HG02588 (cell line): Measurements from ENCODE around the gene ELMO3.

Experiments
- ATAC-seq: cut with Tn5 transposase; IDR thresholded peaks from one replicate; pipeline ENCODE4 v1.9.1; 2021; ENCODE audit warnings: mild to moderate bottlenecking, moderate library complexity; ENCODE audit not compliant: unreplicated experiment

Gene ELMO3

GRCh38 chr16:67199011-67199807 lies at the start of gene ELMO3:
ELMO3 (plus strand) TSS chr16:67199131; CDS start chr16:67199327, 196 bp downstream.
- no peak for ATAC-seq

- no peak for ATAC-seq
These were observed 49.5 kb upstream of the ELMO3 start for GRCh38 chr16:67149276-67150046.

- ATAC-seq: peak; percentile 50
These were observed 48.7 kb upstream of the ELMO3 start for GRCh38 chr16:67150047-67150832.

GRCh38 chr16:67150833-67151396 lies 48.0 kb upstream of the ELMO3 start, which contains the start of gene B3GNT9:
B3GNT9 (minus strand) TSS chr16:67150998; CDS start chr16:67150485, 513 bp downstream.
- peak; percentile 57 for ATAC-seq

- ATAC-seq: no peak
These were observed 47.4 kb upstream of the ELMO3 start for GRCh38 chr16:67151431-67152097.

- no peak for ATAC-seq
These were observed 44.2 kb upstream of the ELMO3 start for GRCh38 chr16:67154578-67155294.

GRCh38 chr16:67155295-67156142 lies 43.4 kb upstream of the ELMO3 start:
- ATAC-seq: no peak

GRCh38 chr16:67156143-67156844 lies 42.6 kb upstream of the ELMO3 start:
- ATAC-seq: no peak

- no peak for ATAC-seq
These were observed 41.7 kb upstream of the ELMO3 start for GRCh38 chr16:67157106-67157748.

GRCh38 chr16:67157892-67158635 lies 40.9 kb upstream of the ELMO3 start:
- no peak for ATAC-seq

GRCh38 chr16:67158637-67159600 lies 40.0 kb upstream of the ELMO3 start:
- ATAC-seq: peak; percentile 33

- no peak for ATAC-seq
These were observed 37.3 kb upstream of the ELMO3 start for GRCh38 chr16:67161595-67162058.

GRCh38 chr16:67162506-67163163 lies 36.3 kb upstream of the ELMO3 start:
- no peak for ATAC-seq

- ATAC-seq: no peak
These were observed 35.5 kb upstream of the ELMO3 start for GRCh38 chr16:67163164-67163998.
